ENCODE results near the gene CLP1. TPM values are rescaled to one million over a fixed set of nuclear protein-coding genes. Genes with fewer than 3 reads are reported as not detected.

CLP1 gene
- total RNA-seq (2022) (21.0 and 22.1 TPM in 2 replicates), Bru-seq, nascent RNA (percentile 76 among the genes with signal in this experiment), BruChase-seq, experiment 1, labeled RNA remaining after a 2-hour chase (percentile 95 among the genes with signal in this experiment), BruChase-seq, experiment 2, labeled RNA remaining after a 6-hour chase (percentile 63 among the genes with signal in this experiment)
- long read RNA-seq, transcript CLP1-205 (3 exons, 2,435 nt): major isoform, 54 of 61 reads
- long read RNA-seq, partial matches to known transcripts: 4 of 61 reads
- long read RNA-seq, other reads (novel, unspliced or antisense): 1 of 61 reads

- Histone ChIP-seq H3K27me3 (replicated peaks; ENCODE audit: control insufficient read depth, insufficient read depth, low read length) (no peaks in the 10 kb centered on the region), H3K4me1 (no peaks in the 10 kb centered on the region), H3K4me3 (ENCODE audit: low read depth, low read length) (peak within 1 kb of the TSS; percentile 61), H3K36me3 (ENCODE audit: control insufficient read depth, insufficient read depth, low read length) (peaks cover 2% of the 10 kb centered on the region; the same call in 1 of the 2 replicates), H3K9me3 (no peaks in the 10 kb centered on the region)
- Mint-ChIP-seq H3K27ac (ENCODE audit: unreplicated experiment) (peak within 1 kb of the TSS; percentile 76), H3K4me3 (ENCODE audit: unreplicated experiment) (peak within 1 kb of the TSS; percentile 88), H3K27me3 (ENCODE audit: insufficient read depth, unreplicated experiment) (no peaks in the 10 kb centered on the region), H3K36me3 (ENCODE audit: insufficient read depth, unreplicated experiment) (peaks cover 20% of the 10 kb centered on the region), H3K9me3 (ENCODE audit: unreplicated experiment) (no peaks in the 10 kb centered on the region), H3K4me1 (ENCODE audit: low read depth, unreplicated experiment) (peaks cover 8% of the 10 kb centered on the region)
- no TSS peak for BruUV-seq (replicated peaks)
- peak; percentile 99 for DNase-seq
- ChIA-PET POLR2A (no interaction called here), CTCF (interaction anchor here (1.4 kb wide), 1 partner anchor 13 kb away, joined by 6 read pairs; no protein-coding TSS in a partner anchor)
- TF ChIP-seq CTCF (IDR thresholded peaks at IDR 0.05; ENCODE audit: insufficient read depth in 1 of 2, low read depth in 1 of 2, low read length in 1 of 2, severe bottlenecking in 1 of 2, unreplicated experiment in 1 of 2): no peak
- intact Hi-C loops (cut with micrococcal nuclease; ENCODE audit: unreplicated experiment): loop anchor here (1.0 kb wide), 2 partner anchors 10 to 55 kb away; partner anchors contain the start of genes MED19 and TMX2
Observed at GRCh38 chr11:57657194-57658022, at the start of gene CLP1. TSS of gene CLP1 (plus strand) at chr11:57657762. CDS start at chr11:57659477, 1,715 bp downstream.

GRCh38 chr11:57610170-57610569 is 47.4 kb upstream of the CLP1 start:
- no peak for TF ChIP-seq CTCF (IDR thresholded peaks at IDR 0.05; ENCODE audit: insufficient read depth in 1 of 2, low read depth in 1 of 2, low read length in 1 of 2, severe bottlenecking in 1 of 2, unreplicated experiment in 1 of 2)
- POLR2A ChIA-PET: no interaction called here
- Histone ChIP-seq H3K4me1 (no peaks in the 10 kb centered on the region), H3K27me3 (replicated peaks; ENCODE audit: control insufficient read depth, insufficient read depth, low read length) (no peaks in the 10 kb centered on the region; the same call in 1 of the 2 replicates), H3K36me3 (ENCODE audit: control insufficient read depth, insufficient read depth, low read length) (no peaks in the 10 kb centered on the region), H3K4me3 (ENCODE audit: low read depth, low read length) (no peak overlapping the region), H3K9me3 (no peaks in the 10 kb centered on the region)
- no peak overlapping the region for H3K4me3 Mint-ChIP-seq (ENCODE audit: unreplicated experiment)
- peaks cover 3% of the 10 kb centered on the region for H3K27me3 Mint-ChIP-seq (ENCODE audit: insufficient read depth, unreplicated experiment)
- CTCF ChIA-PET: no interaction called here
- no peak overlapping the region for H3K27ac Mint-ChIP-seq (ENCODE audit: unreplicated experiment)
- intact Hi-C loops (cut with micrococcal nuclease; ENCODE audit: unreplicated experiment): no loop called here
- no peaks in the 10 kb centered on the region for H3K36me3 Mint-ChIP-seq (ENCODE audit: insufficient read depth, unreplicated experiment)
- H3K4me1 Mint-ChIP-seq (ENCODE audit: low read depth, unreplicated experiment): no peaks in the 10 kb centered on the region
- no TSS peak for BruUV-seq (replicated peaks)
- DNase-seq: no peak
- no peaks in the 10 kb centered on the region for H3K9me3 Mint-ChIP-seq (ENCODE audit: unreplicated experiment)

GRCh38 chr11:57614234-57614772 is 43.3 kb upstream of the CLP1 start:
- Mint-ChIP-seq H3K4me3 (ENCODE audit: unreplicated experiment) (no peak overlapping the region), H3K36me3 (ENCODE audit: insufficient read depth, unreplicated experiment) (no peaks in the 10 kb centered on the region), H3K9me3 (ENCODE audit: unreplicated experiment) (no peaks in the 10 kb centered on the region), H3K27ac (ENCODE audit: unreplicated experiment) (no peak overlapping the region), H3K4me1 (ENCODE audit: low read depth, unreplicated experiment) (no peaks in the 10 kb centered on the region), H3K27me3 (ENCODE audit: insufficient read depth, unreplicated experiment) (no peaks in the 10 kb centered on the region)
- Histone ChIP-seq H3K36me3 (ENCODE audit: control insufficient read depth, insufficient read depth, low read length) (no peaks in the 10 kb centered on the region), H3K27me3 (replicated peaks; ENCODE audit: control insufficient read depth, insufficient read depth, low read length) (no peaks in the 10 kb centered on the region), H3K4me3 (ENCODE audit: low read depth, low read length) (no peak overlapping the region), H3K9me3 (peaks cover 4% of the 10 kb centered on the region; the same call in 1 of the 2 replicates), H3K4me1 (no peaks in the 10 kb centered on the region)
- POLR2A ChIA-PET: no interaction called here
- CTCF ChIA-PET: interaction anchor here (0.5 to 3.3 kb wide), 2 partner anchors 29 to 30 kb away, joined by 4 to 11 read pairs; no protein-coding TSS in a partner anchor
- BruUV-seq (replicated peaks): no TSS peak
- TF ChIP-seq CTCF (IDR thresholded peaks at IDR 0.05; ENCODE audit: insufficient read depth in 1 of 2, low read depth in 1 of 2, low read length in 1 of 2, severe bottlenecking in 1 of 2, unreplicated experiment in 1 of 2): no peak
- DNase-seq: no peak
- intact Hi-C loops (cut with micrococcal nuclease; ENCODE audit: unreplicated experiment): no loop called here

Measured in Caco-2 (cell line).